Sigmoid colon (tissue), 4 donors: ENCODE measurements around the gene HSD17B11.

Experiments
- EP300 ChIP-seq, 4 donors: sonication (generic); formaldehyde crosslinking; IDR thresholded peaks; one replicate each; pipeline ENCODE4 v1.6.1; 2017; ENCODE audit warnings: antibody characterized with exemption in 4 of 4
- POLR2A ChIP-seq, 2 donors: fragments of 450-650 bp; IDR thresholded peaks; one replicate each; pipeline ENCODE4 v1.6.1; 2016; ENCODE audit warnings: antibody characterized with exemption in 2 of 2, mild to moderate bottlenecking in 2 of 2, moderate library complexity in 2 of 2

GRCh38 chr4:87317527-87317926, 73.5 kb downstream of the HSD17B11 start:
- no peak for TF ChIP-seq EP300 (IDR thresholded peaks at IDR 0.05)
- TF ChIP-seq POLR2A (IDR thresholded peaks at IDR 0.05): no peak
